GM10248 (cell line): ENCODE results near the gene MYLK.

Source experiments
- CTCF ChIA-PET: fragments of 300-600 bp; sonication (Branson Sonifier 250); formaldehyde crosslinking; extraction: SDS; loops from one replicate; lab custom pipeline; 2021; ENCODE audit warnings: antibody characterized with exemption; lab: Yijun Ruan, JAX
- POLR2A ChIA-PET: fragments of 350-650 bp; sonication (Branson Sonifier 250); formaldehyde crosslinking; extraction: SDS; loops from one replicate; lab custom pipeline; 2020; ENCODE audit warnings: antibody characterized with exemption; lab: Yijun Ruan, JAX
- DNase-seq: peaks from one replicate; pipeline ENCODE4 v3.0.0; 2012; ENCODE audit errors: extremely low spot score
- TF ChIP-seq, protein P1 (sequence below): IDR thresholded peaks from 2 replicates; pipeline ENCODE4 v1.5.1; 2012; ENCODE audit warnings: mild to moderate bottlenecking, low read depth; ENCODE audit errors: extremely low read depth, missing control alignments, control extremely low read depth

The MYLK gene

DNA sequence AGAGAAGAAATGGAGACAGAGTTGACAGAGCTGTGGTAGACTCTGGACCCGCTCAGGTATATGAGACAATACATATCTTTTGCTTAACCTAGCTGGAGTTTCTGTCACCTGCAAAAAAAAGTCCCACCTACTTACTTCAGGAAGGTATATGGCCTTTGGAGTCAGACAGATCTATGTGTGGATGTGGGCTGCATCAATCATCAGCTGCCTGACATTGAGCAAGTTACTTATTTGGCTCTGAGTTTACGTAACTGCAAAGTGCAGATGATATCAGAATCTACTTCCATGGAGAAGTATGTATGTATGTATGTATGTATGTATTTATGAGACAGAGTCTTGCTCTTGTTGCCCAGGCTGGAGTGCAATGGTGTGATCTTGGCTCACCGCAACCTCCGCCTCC is 124.3 kb downstream of the MYLK start:
- POLR2A ChIA-PET, result no interaction called here
- TF ChIP-seq, protein P1, sequence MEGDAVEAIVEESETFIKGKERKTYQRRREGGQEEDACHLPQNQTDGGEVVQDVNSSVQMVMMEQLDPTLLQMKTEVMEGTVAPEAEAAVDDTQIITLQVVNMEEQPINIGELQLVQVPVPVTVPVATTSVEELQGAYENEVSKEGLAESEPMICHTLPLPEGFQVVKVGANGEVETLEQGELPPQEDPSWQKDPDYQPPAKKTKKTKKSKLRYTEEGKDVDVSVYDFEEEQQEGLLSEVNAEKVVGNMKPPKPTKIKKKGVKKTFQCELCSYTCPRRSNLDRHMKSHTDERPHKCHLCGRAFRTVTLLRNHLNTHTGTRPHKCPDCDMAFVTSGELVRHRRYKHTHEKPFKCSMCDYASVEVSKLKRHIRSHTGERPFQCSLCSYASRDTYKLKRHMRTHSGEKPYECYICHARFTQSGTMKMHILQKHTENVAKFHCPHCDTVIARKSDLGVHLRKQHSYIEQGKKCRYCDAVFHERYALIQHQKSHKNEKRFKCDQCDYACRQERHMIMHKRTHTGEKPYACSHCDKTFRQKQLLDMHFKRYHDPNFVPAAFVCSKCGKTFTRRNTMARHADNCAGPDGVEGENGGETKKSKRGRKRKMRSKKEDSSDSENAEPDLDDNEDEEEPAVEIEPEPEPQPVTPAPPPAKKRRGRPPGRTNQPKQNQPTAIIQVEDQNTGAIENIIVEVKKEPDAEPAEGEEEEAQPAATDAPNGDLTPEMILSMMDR, result no peak
- no peak for DNase-seq
- CTCF ChIA-PET, result interaction anchor here (1.5 kb wide), 1 partner anchor 10 kb away, joined by 7 read pairs; no protein-coding TSS in a partner anchor

DNA sequence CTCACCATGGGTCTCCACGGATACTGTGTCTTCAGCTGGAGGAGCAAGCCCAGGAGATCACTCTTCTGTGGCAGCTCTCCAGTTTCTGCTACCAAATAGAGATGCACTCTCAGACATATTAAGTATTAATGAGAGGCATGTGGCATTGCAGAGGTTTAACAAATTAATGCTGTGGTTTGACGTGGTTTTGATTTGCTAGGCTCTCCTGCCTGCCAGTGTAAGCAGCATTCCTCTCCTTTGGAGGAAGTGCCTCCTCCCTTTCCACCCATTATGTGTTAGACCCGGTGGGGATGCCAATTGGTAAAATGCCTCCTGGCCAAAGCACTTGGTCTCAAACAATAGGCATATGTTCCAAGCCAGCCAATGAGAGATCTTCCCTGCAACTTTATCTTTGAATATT is 124.8 kb downstream of the MYLK start:
- no peak for DNase-seq
- POLR2A ChIA-PET, result no interaction called here
- TF ChIP-seq, protein P1, result no peak
- CTCF ChIA-PET, result interaction anchor here (1.5 kb wide), 1 partner anchor 10 kb away, joined by 7 read pairs; no protein-coding TSS in a partner anchor

DNA sequence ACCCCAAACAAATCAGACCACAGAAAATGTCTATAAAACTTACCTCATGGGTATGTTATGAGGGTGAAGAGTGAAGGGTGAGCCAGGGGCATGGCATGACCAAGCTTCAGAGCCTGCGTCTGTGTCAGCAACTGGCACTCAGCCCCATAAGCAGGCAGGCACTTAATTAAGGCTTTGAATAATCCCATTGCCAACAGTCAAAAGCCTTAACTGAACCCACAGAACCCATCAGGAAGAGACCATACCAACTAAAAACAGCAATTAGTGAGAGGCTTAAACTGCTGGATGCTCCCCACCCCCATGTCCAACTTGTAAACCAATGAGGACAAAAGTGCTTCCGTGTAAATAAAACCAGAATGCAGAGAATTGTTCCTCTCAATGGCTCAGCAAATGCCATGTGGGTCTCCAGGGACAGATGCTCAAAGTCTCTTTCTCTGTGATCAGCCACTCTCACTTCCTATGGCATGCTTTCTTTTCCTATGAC is 126.0 kb downstream of the MYLK start:
- no peak for DNase-seq
- ChIA-PET CTCF (no interaction called here), POLR2A (no interaction called here)
- TF ChIP-seq, protein P1, result no peak

DNA sequence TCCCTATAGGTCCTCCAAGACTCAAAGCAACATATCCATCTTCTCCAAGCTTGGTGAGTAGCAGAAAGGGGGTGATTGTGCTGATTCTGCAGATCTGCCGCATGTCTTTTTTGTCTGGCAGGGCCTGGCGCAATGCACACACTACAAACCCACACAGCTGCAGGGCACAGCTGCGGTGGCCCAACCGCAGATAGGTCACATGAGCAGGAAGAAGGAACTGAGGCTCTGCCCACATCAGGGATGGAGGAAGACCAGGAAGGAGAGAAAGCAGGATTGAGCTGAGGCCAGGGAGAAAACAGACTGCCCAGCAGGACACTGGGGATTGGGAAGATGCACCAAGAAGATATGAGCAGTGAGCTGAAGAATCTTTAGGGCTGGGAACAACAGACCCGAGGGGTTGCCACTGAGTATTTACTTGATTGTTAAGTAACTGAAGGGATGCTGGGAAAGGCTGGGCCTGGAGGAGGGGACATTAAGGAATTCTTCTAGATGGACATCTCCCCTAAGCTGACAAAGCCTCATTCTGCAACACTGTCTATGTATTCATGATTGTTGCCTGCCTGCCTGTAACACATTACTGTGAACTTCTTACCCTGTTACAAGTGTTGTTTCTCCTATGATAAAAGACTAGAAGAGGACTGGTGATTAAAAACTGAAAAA is 126.7 kb downstream of the MYLK start:
- POLR2A ChIA-PET, result no interaction called here
- no peak for DNase-seq
- CTCF ChIA-PET, result interaction anchor here (1.8 kb wide), 1 partner anchor 17 kb away, joined by 4 read pairs; no protein-coding TSS in a partner anchor
- TF ChIP-seq, protein P1, result no peak

DNA sequence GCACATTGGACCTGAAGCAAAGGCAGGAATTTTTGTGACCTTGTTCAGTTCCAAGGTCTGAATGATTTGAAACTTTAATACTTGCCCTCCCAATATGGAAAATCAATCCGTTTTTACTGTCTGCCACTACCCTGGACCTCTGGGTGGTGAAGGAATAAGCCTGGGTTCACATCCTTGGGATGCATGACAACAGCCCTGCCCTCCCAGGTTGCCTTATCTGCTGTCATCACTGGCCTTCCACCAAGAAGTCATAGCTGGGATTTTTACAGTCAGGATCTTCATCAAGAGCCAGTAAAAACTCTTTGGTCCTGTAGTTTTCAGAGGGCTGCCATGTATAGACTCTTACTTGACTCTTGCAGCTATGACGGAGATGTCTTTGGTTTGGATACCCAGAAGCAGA is 128.6 kb downstream of the MYLK start:
- TF ChIP-seq, protein P1, result no peak
- no peak for DNase-seq
- POLR2A ChIA-PET, result no interaction called here
- CTCF ChIA-PET, result interaction anchor here (1.4 to 2.1 kb wide), 3 partner anchors 19 to 104 kb away, joined by 3 to 9 read pairs (median 4); no protein-coding TSS in a partner anchor

DNA sequence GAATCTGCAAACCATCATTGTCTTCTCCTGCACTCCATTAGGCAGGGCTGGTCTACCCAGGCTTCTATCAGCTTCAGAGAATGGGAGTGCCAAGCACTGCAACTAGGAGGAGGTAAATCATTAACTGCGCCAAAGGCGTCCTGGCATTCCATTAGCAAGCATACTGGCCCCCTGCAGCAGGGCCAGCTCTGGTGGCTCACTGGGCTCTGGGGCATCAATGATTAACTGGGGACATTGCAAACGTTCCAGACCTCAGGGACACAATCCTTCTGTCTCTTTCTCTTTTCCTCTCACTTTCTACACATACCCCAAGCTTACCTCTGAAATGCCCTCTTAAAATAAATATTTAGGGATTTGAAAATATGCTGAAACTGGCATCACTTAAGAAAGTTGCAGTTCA is 129.0 kb downstream of the MYLK start:
- POLR2A ChIA-PET, result no interaction called here
- CTCF ChIA-PET, result interaction anchor here (2.1 kb wide), 1 partner anchor 31 kb away, joined by 9 read pairs; no protein-coding TSS in a partner anchor
- TF ChIP-seq, protein P1, result no peak
- no peak for DNase-seq
